Endothelial cell of umbilical vein (primary cell): ENCODE data around the gene SCAF8. TPM values are rescaled to one million over a fixed set of nuclear protein-coding genes. Genes with fewer than 3 reads are reported as not detected.

Source experiments
- BruUV-seq: library from RNA; stranded (reverse); fragments of 400-500 nt; replicated peaks from 2 replicates; lab custom pipeline; 2021; lab: Mats Ljungman, UMichigan
- CTCF ChIA-PET: fragments of 300-600, 350-600 bp; sonication (Branson Sonifier 250); formaldehyde crosslinking; loops from one replicate; lab custom pipeline; 2021; ENCODE audit warnings: antibody characterized with exemption, inconsistent platforms; lab: Charles Lee
- POLR2A ChIA-PET: fragments of 300-600, 350-600 bp; sonication (Branson Sonifier 250); formaldehyde crosslinking; loops from one replicate; lab custom pipeline; 2021; ENCODE audit warnings: antibody characterized with exemption, inconsistent platforms; lab: Charles Lee
- DNase-seq: peaks from one replicate; pipeline ENCODE4 v3.0.0-alpha.2; 2011; ENCODE audit warnings: low read depth, low spot score
- FAIRE-seq: peaks from 2 replicates; lab custom pipeline; 2011; peaks lifted over from hg19 to GRCh38; lab: Jason Lieb, UNC
- H2AFZ ChIP-seq: 2 replicates; pipeline ENCODE4 v1.6.0; 2012; ENCODE audit warnings: low read depth, low read length, control low read depth, inconsistent platforms
- H3K27ac ChIP-seq: 2 replicates; pipeline ENCODE4 v1.5.1; 2011; ENCODE audit warnings: low read depth, mild to moderate bottlenecking, control low read depth, low read length, moderate library complexity; ENCODE audit not compliant: insufficient read depth
- H3K27me3 ChIP-seq, 2 experiments: 2 replicates each; pipeline versions ENCODE4 v1.6.0 to v1.6.1; 2011; ENCODE audit warnings: low read length in 2 of 2, mixed read lengths in 1 of 2; ENCODE audit not compliant: control insufficient read depth in 2 of 2, insufficient read depth in 2 of 2
- H3K36me3 ChIP-seq, 2 experiments: 2 replicates in 1 of 2; 3 replicates in 1 of 2; pipeline ENCODE4 v1.5.1; 2011; ENCODE audit warnings: low read length in 2 of 2, mild to moderate bottlenecking in 1 of 2, moderate library complexity in 1 of 2; ENCODE audit not compliant: control insufficient read depth in 2 of 2, insufficient read depth in 2 of 2; ENCODE audit errors: extremely low read depth in 1 of 2
- H3K4me1 ChIP-seq: 3 replicates; pipeline ENCODE4 v1.5.1; 2011; ENCODE audit warnings: mild to moderate bottlenecking, low read length; ENCODE audit not compliant: control insufficient read depth, insufficient read depth; ENCODE audit errors: extremely low read depth
- H3K4me2 ChIP-seq: 2 replicates; pipeline ENCODE4 v1.6.1; 2011; ENCODE audit warnings: low read length, control low read depth, mixed read lengths; ENCODE audit not compliant: insufficient read depth
- H3K4me3 ChIP-seq, 3 experiments: fragments of 200-600 bp in 1 of 3; sonication (generic), shearing (Covaris generic) in 1 of 3; replicated peaks in 1 of 3; 2 replicates each; pipeline ENCODE4 v1.5.1; 2011 to 2016; ENCODE audit warnings: control low read depth in 3 of 3, low read length in 3 of 3, mild to moderate bottlenecking in 2 of 3, inconsistent platforms in 1 of 3, low read depth in 1 of 3, moderate library complexity in 1 of 3; ENCODE audit not compliant: insufficient read depth in 1 of 3
- H3K79me2 ChIP-seq: 2 replicates; pipeline ENCODE4 v1.6.0; 2012; ENCODE audit warnings: low read length, inconsistent platforms; ENCODE audit not compliant: control insufficient read depth, insufficient read depth
- H3K9ac ChIP-seq: replicated peaks from 2 replicates; pipeline ENCODE3; 2011; ENCODE audit warnings: low read length, control low read depth; ENCODE audit not compliant: insufficient read depth; ENCODE audit errors: extremely low read depth
- H3K9me1 ChIP-seq: replicated peaks from 3 replicates; pipeline ENCODE4 v1.6.0; 2011; ENCODE audit warnings: mild to moderate bottlenecking, low read length; ENCODE audit not compliant: control insufficient read depth, insufficient read depth; ENCODE audit errors: extremely low read depth
- H3K9me3 ChIP-seq: replicated peaks from 2 replicates; pipeline ENCODE4 v1.5.1; 2012; ENCODE audit warnings: low read length, inconsistent platforms; ENCODE audit not compliant: control insufficient read depth, insufficient read depth
- H4K20me1 ChIP-seq: replicated peaks from 2 replicates; pipeline ENCODE3; 2011; ENCODE audit warnings: mild to moderate bottlenecking, low read length; ENCODE audit not compliant: control insufficient read depth, insufficient read depth; ENCODE audit errors: extremely low read depth
- GATA2 ChIP-seq: IDR thresholded peaks from 2 replicates; pipeline ENCODE4 v1.7.0; 2011; ENCODE audit warnings: low read depth, mild to moderate bottlenecking, moderate library complexity, mixed read lengths, low read length; ENCODE audit not compliant: insufficient read length, insufficient read depth
- JUN ChIP-seq: IDR thresholded peaks from 2 replicates; pipeline ENCODE4 v1.6.1; 2011; ENCODE audit warnings: borderline replicate concordance, low read depth; ENCODE audit not compliant: insufficient read length, insufficient read depth
- MYC ChIP-seq: IDR thresholded peaks from one replicate; pipeline ENCODE4 v1.6.1; 2011; ENCODE audit warnings: mild to moderate bottlenecking, low read depth, low read length
- POLR2AphosphoS5 ChIP-seq: IDR thresholded peaks from 2 replicates; pipeline ENCODE4 v1.6.1; 2012; ENCODE audit warnings: low read depth, mild to moderate bottlenecking, control low read depth, low read length, moderate library complexity; ENCODE audit not compliant: insufficient read depth
- dilution Hi-C: fragments of 300-500 bp; cut with MboI; formaldehyde crosslinking; loops from one replicate; pipeline ENCODE4 v1.15.0; 2019; ENCODE audit warnings: low sequenced_read_pairs; ENCODE audit not compliant: extremely low pct_ligation_motif_present
- intact Hi-C: fragments of 100-400 bp; cut with micrococcal nuclease; formaldehyde crosslinking; loops from one replicate; pipeline ENCODE4 v1.10.0; 2022
- polyA plus RNA-seq, 4 experiments: library from polyadenylated mRNA; depleted of rRNA in 3 of 4; stranded (reverse) in 3 of 4; unstranded in 1 of 4; fragments of >200 nt; gene quantifications; 2 replicates each; pipeline versions ENCODE4 v1.2.1 to v1.2.3, GENCODE V29; 2011 to 2012; ENCODE audit warnings: missing spikeins in 1 of 4
- total RNA-seq: library from RNA; stranded (reverse); gene quantifications from 2 replicates; pipeline ENCODE4 v1.2.3, GENCODE V29; 2021
- TF ChIP-seq, protein P1 (sequence below): IDR thresholded peaks from 2 replicates; pipeline ENCODE4 v1.6.1; 2011; ENCODE audit not compliant: insufficient read depth, insufficient read length

Gene SCAF8
- total and polyA plus RNA-seq, 2 donors (not counting 3 experiments of a cell fraction or from before 2014, with no cell fraction given): 11.7 to 37.8 TPM

DNA sequence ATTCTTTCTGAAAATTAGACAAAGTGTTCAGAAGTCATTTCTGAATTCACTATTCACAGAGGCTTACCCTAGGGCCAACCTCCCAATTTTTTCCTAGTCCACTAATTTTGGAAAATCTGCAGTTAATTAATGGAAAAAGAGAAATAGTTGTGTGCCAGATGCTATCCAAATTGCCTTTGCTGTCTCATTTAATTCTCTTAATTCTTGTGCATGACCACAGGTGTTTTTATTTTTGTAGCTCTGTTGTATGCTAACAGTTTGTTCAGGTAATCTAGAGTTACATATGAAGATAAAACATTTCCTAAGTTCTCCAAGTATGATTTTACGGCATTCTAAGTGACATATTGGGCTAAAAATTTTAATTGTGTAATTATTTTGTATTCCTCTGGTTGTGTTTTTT lies 96.8 kb downstream of the SCAF8 start:
- Histone ChIP-seq H3K9me1 (no peaks in the 10 kb centered on the region), H3K79me2 (peaks cover 24% of the 10 kb centered on the region), H3K9ac (no peak overlapping the region), H3K4me3 (no peak overlapping the region), H2AFZ (no peak overlapping the region), H4K20me1 (no peaks in the 10 kb centered on the region), H3K4me2 (no peak overlapping the region), H3K9me3 (no peaks in the 10 kb centered on the region), H3K36me3 (peaks cover 4 to 14% of the 10 kb centered on the region in 2 experiments), H3K27ac (no peak overlapping the region), H3K4me1 (peaks cover 30% of the 10 kb centered on the region), H3K27me3 (no peaks in the 10 kb centered on the region)
- POLR2A ChIA-PET: no interaction called here
- FAIRE-seq (no peak), DNase-seq (no peak)
- TF ChIP-seq, protein P1, sequence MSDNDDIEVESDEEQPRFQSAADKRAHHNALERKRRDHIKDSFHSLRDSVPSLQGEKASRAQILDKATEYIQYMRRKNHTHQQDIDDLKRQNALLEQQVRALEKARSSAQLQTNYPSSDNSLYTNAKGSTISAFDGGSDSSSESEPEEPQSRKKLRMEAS: no peak
- TF ChIP-seq MYC: no peak
- TF ChIP-seq POLR2AphosphoS5: no peak
- dilution Hi-C loops (no loop called here), intact Hi-C loops (no loop called here)
- CTCF ChIA-PET: interaction anchor here (1.0 kb wide), 1 partner anchor 9 kb away, joined by 3 read pairs; no protein-coding TSS in a partner anchor
- BruUV-seq: no TSS peak

- Histone ChIP-seq H3K9ac (no peak overlapping the region), H3K4me2 (no peak overlapping the region), H3K4me3 (no peak overlapping the region), H3K9me3 (no peaks in the 10 kb centered on the region), H3K27ac (no peak overlapping the region), H3K9me1 (no peaks in the 10 kb centered on the region), H3K79me2 (peaks cover 32% of the 10 kb centered on the region), H3K27me3 (no peaks in the 10 kb centered on the region), H3K4me1 (peaks cover 30% of the 10 kb centered on the region), H2AFZ (no peak overlapping the region), H3K36me3 (peaks cover 4 to 12% of the 10 kb centered on the region in 2 experiments), H4K20me1 (no peaks in the 10 kb centered on the region)
- intact Hi-C loops: no loop called here
- TF ChIP-seq, protein P1: no peak
- TF ChIP-seq GATA2: no peak
- TF ChIP-seq JUN: no peak
- DNase-seq: no peak
- dilution Hi-C loops: no loop called here
- POLR2A ChIA-PET: no interaction called here
- FAIRE-seq: no peak
- no TSS peak for BruUV-seq
- CTCF ChIA-PET: interaction anchor here (0.7 to 2.5 kb wide), 2 partner anchors 49 to 155 kb away, joined by 3 to 8 read pairs; no protein-coding TSS in a partner anchor
Observed at GRCh38 chr6:154830771-154831170, 97.6 kb downstream of the SCAF8 start.
